ENCODE data around the gene CPA4.
"Not testable (repeated sequence)": the region's sequence is repeated elsewhere in the genome, so short reads cannot be mapped to it uniquely, and the experiment has no call there.

- not testable (repeated sequence) for TF ChIP-seq EZH2phosphoT487 (IDR thresholded peaks at IDR 0.05; ENCODE audit: borderline replicate concordance, low read length); CTCF (IDR thresholded peaks at IDR 0.05; ENCODE audit: low read depth, low read length, poor library complexity, severe bottlenecking)
Observed at GRCh38 chr7:130249626-130250025, 43.3 kb upstream of the CPA4 start.
